Breast epithelium (tissue), 3 donors: ENCODE measurements around the gene CLCN1.

Source experiments
- POLR2A ChIP-seq: fragments of 450-650 bp; IDR thresholded peaks from one replicate; pipeline ENCODE4 v1.6.1; 2016; ENCODE audit warnings: antibody characterized with exemption, mild to moderate bottlenecking, moderate library complexity
- POLR2AphosphoS5 ChIP-seq, 3 donors: sonication (generic); formaldehyde crosslinking; IDR thresholded peaks; one replicate each; pipeline ENCODE4 v1.6.1; 2017; ENCODE audit warnings: antibody characterized with exemption in 3 of 3
- TF ChIP-seq, protein P1 (sequence below), 3 donors: fragments of 450-650 bp; IDR thresholded peaks; one replicate each; pipeline ENCODE4 v1.5.1; 2016 to 2017; ENCODE audit warnings: antibody characterized with exemption in 3 of 3, mild to moderate bottlenecking in 3 of 3, moderate library complexity in 3 of 3

DNA sequence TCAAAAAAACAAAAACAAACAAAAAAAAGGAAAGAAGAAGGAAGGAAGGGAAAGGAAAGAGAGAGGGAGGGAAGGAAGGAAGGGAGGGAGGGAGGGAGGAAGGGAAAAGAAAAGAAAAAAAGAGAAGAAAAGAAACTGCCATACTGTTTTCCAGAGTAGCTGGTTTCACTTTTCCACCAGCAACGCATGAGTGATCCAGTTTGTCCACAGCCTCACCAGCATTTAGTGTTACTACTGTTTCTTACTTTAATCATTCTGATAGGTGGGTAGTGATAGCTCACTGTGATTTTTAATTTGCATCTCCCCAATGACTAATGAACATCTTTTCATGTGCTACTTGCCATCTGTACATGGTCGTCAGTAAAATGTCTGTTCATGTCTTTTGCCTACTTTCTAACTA is 43.0 kb upstream of the CLCN1 start:
- TF ChIP-seq, protein P1, sequence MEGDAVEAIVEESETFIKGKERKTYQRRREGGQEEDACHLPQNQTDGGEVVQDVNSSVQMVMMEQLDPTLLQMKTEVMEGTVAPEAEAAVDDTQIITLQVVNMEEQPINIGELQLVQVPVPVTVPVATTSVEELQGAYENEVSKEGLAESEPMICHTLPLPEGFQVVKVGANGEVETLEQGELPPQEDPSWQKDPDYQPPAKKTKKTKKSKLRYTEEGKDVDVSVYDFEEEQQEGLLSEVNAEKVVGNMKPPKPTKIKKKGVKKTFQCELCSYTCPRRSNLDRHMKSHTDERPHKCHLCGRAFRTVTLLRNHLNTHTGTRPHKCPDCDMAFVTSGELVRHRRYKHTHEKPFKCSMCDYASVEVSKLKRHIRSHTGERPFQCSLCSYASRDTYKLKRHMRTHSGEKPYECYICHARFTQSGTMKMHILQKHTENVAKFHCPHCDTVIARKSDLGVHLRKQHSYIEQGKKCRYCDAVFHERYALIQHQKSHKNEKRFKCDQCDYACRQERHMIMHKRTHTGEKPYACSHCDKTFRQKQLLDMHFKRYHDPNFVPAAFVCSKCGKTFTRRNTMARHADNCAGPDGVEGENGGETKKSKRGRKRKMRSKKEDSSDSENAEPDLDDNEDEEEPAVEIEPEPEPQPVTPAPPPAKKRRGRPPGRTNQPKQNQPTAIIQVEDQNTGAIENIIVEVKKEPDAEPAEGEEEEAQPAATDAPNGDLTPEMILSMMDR (IDR thresholded peaks at IDR 0.05): no peak
- TF ChIP-seq POLR2AphosphoS5 (IDR thresholded peaks at IDR 0.05): no peak
- TF ChIP-seq POLR2A: no peak
